GM21526 (cell line): ENCODE data around the gene CD248.

ENCODE experiments used
- ATAC-seq: cut with Tn5 transposase; IDR thresholded peaks from one replicate; pipeline ENCODE4 v1.9.1; 2021; ENCODE audit warnings: moderate library complexity; ENCODE audit not compliant: unreplicated experiment, low FRiP score

Gene CD248

GRCh38 chr11:66340596-66341501 is 24.0 kb upstream of the CD248 start:
- no peak for ATAC-seq

- ATAC-seq: no peak
These were observed 23.0 kb upstream of the CD248 start for GRCh38 chr11:66339686-66340483.

- no peak for ATAC-seq
These were observed 22.4 kb upstream of the CD248 start for GRCh38 chr11:66339162-66339675.

GRCh38 chr11:66338276-66339161 is 21.7 kb upstream of the CD248 start:
- ATAC-seq: no peak

- no peak for ATAC-seq
These were observed 20.5 kb upstream of the CD248 start for GRCh38 chr11:66337103-66337899.

- no peak for ATAC-seq
These were observed 19.6 kb upstream of the CD248 start, which contains the start of gene RIN1 for GRCh38 chr11:66336234-66337102. RIN1 (minus strand) TSS chr11:66336434; CDS start chr11:66336402, 32 bp downstream.

- ATAC-seq: no peak
These were observed 18.8 kb upstream of the CD248 start for GRCh38 chr11:66335531-66336233.

GRCh38 chr11:66334605-66335442 is 18.0 kb upstream of the CD248 start:
- ATAC-seq: no peak

GRCh38 chr11:66333896-66334604 is 17.2 kb upstream of the CD248 start:
- no peak for ATAC-seq

- ATAC-seq: no peak
These were observed 16.5 kb upstream of the CD248 start for GRCh38 chr11:66333220-66333877.

GRCh38 chr11:66332371-66333219 is 15.8 kb upstream of the CD248 start:
- ATAC-seq: no peak

- ATAC-seq: no peak
These were observed 14.9 kb upstream of the CD248 start for GRCh38 chr11:66331542-66332370.

- no peak for ATAC-seq
These were observed 14.1 kb upstream of the CD248 start for GRCh38 chr11:66330931-66331330.

- no peak for ATAC-seq
These were observed 12.4 kb upstream of the CD248 start for GRCh38 chr11:66329165-66329673.
